Measurements from ENCODE around the gene SPTB. TPM values are rescaled to one million over a fixed set of nuclear protein-coding genes. Genes with fewer than 3 reads are reported as not detected.

The SPTB gene
- total and polyA plus RNA-seq, 10 of the 15 experiments (the other 5 are each of a cell fraction or from before 2014, with no cell fraction given): under 0.01 to 0.04 (median 0.02) TPM; not detected in 4

DNA sequence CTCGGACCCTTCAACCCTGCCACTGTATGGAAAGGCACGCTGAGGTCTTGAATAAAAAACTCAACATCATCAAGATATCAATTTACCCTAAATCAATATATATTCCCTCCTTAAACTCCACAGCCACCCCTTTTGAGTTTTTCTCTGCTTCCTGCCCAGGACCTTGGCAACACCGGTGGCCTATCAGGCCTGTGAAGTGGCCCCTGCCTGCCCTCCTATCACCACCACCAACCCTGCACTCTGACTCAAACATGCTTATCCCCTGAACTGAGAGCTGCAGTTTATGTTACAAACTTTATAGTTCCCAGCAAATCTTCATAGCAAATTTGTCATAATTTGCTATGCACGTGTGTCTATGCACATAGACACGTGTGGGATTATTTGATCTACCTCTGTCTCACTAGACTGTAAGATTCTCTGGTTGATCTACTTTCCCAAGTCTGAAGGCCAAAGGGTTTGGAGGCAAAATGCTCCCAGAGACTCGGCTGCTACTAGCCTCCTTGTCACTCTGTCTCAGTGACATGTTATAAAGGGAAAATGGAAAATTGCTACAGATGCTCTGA is 63.4 kb downstream of the SPTB start:
- Histone ChIP-seq H2AFZ (ENCODE audit: control insufficient read depth, low read depth, low read length) (no peak overlapping the region), H3K4me2 (ENCODE audit: control insufficient read depth, insufficient read depth) (no peak overlapping the region), H4K20me1 (ENCODE audit: control insufficient read depth, insufficient read depth) (no peaks in the 10 kb centered on the region), H3K9ac (ENCODE audit: control insufficient read depth, insufficient read depth, low read length) (no peak overlapping the region), H3K9me3 (replicated peaks; ENCODE audit: control insufficient read depth, insufficient read depth, low read length) (no peaks in the 10 kb centered on the region), H3K36me3 (ENCODE audit: control insufficient read depth in 2 of 2, insufficient read depth in 2 of 2, low read length in 1 of 2) (no peaks in the 10 kb centered on the region), H3K27me3 (replicated peaks in 1 of 2; ENCODE audit: control insufficient read depth in 2 of 2, insufficient read depth in 2 of 2, low read length in 1 of 2) (peaks cover 6 to 7% of the 10 kb centered on the region in 2 experiments; a peak in 3 of 4 replicates), H3K27ac (ENCODE audit: control insufficient read depth, insufficient read depth) (no peak overlapping the region), H3K4me3 (no peak overlapping the region), H3K79me2 (ENCODE audit: control insufficient read depth, insufficient read depth, low read length) (no peaks in the 10 kb centered on the region), H3K4me1 (ENCODE audit: control insufficient read depth, insufficient read depth, low read length) (no peaks in the 10 kb centered on the region)
- 32% methylated on average over 6 of the region's 6 CpGs for WGBS (ENCODE audit: insufficient coverage, insufficient replicate concordance, low lambda C conversion rate, missing lambda C conversion rate)
- RAD21 ChIA-PET (ENCODE audit: unreplicated experiment): interaction anchor here (1.0 kb wide), 1 partner anchor 75 kb away, joined by 3 read pairs; no protein-coding TSS in a partner anchor
- no TSS peak for BruUV-seq (replicated peaks)
- intact Hi-C loops (cut with micrococcal nuclease; ENCODE audit: unreplicated experiment) (no loop called here), in situ Hi-C loops (cut with MboI) (no loop called here)
- CTCF ChIA-PET: interaction anchor here (0.5 to 1.4 kb wide), 4 partner anchors 8 to 964 kb away, joined by 3 to 4 read pairs (median 4); no protein-coding TSS in a partner anchor
- TF ChIP-seq KLF5 (IDR thresholded peaks at IDR 0.05; ENCODE audit: partially characterized antibody) (no peak), SMARCA5 (IDR thresholded peaks at IDR 0.05) (no peak), NBN (IDR thresholded peaks at IDR 0.05) (no peak), CBFB (IDR thresholded peaks at IDR 0.05; ENCODE audit: low read depth) (no peak), SMAD1 (IDR thresholded peaks at IDR 0.05; ENCODE audit: low read depth, partially characterized antibody) (no peak), BACH1 (IDR thresholded peaks at IDR 0.05; ENCODE audit: borderline replicate concordance) (no peak), TARDBP (IDR thresholded peaks at IDR 0.05; ENCODE audit: borderline replicate concordance) (no peak), SMC3 (IDR thresholded peaks at IDR 0.05; ENCODE audit: borderline replicate concordance, low read length) (no peak), FOS (IDR thresholded peaks at IDR 0.05; ENCODE audit: borderline replicate concordance, extremely low read depth, insufficient read length) (no peak), ZNF384 (IDR thresholded peaks at IDR 0.05; ENCODE audit: borderline replicate concordance, low read depth, low read length) (no peak), ZSCAN29 (IDR thresholded peaks at IDR 0.05) (no peak), RAD21 (IDR thresholded peaks at IDR 0.05; ENCODE audit: insufficient read depth, low read depth, low read length) (no peak), CBX5 (IDR thresholded peaks at IDR 0.05; ENCODE audit: low read depth) (no peak), SIN3A (IDR thresholded peaks at IDR 0.05; ENCODE audit: low read depth, low read length) (no peak), BRCA1 (IDR thresholded peaks at IDR 0.05; ENCODE audit: low read depth, low read length) (no peak)
- TF ChIP-seq, protein P1, sequence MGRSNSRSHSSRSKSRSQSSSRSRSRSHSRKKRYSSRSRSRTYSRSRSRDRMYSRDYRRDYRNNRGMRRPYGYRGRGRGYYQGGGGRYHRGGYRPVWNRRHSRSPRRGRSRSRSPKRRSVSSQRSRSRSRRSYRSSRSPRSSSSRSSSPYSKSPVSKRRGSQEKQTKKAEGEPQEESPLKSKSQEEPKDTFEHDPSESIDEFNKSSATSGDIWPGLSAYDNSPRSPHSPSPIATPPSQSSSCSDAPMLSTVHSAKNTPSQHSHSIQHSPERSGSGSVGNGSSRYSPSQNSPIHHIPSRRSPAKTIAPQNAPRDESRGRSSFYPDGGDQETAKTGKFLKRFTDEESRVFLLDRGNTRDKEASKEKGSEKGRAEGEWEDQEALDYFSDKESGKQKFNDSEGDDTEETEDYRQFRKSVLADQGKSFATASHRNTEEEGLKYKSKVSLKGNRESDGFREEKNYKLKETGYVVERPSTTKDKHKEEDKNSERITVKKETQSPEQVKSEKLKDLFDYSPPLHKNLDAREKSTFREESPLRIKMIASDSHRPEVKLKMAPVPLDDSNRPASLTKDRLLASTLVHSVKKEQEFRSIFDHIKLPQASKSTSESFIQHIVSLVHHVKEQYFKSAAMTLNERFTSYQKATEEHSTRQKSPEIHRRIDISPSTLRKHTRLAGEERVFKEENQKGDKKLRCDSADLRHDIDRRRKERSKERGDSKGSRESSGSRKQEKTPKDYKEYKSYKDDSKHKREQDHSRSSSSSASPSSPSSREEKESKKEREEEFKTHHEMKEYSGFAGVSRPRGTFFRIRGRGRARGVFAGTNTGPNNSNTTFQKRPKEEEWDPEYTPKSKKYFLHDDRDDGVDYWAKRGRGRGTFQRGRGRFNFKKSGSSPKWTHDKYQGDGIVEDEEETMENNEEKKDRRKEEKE (IDR thresholded peaks at IDR 0.05): no peak
- TF ChIP-seq, protein P2, sequence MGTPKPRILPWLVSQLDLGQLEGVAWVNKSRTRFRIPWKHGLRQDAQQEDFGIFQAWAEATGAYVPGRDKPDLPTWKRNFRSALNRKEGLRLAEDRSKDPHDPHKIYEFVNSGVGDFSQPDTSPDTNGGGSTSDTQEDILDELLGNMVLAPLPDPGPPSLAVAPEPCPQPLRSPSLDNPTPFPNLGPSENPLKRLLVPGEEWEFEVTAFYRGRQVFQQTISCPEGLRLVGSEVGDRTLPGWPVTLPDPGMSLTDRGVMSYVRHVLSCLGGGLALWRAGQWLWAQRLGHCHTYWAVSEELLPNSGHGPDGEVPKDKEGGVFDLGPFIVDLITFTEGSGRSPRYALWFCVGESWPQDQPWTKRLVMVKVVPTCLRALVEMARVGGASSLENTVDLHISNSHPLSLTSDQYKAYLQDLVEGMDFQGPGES (IDR thresholded peaks at IDR 0.05): no peak
- DNase-seq (ENCODE audit: low read depth, low spot score) (no peak), ATAC-seq (no peak), FAIRE-seq (no peak)
- POLR2A ChIA-PET: no interaction called here
- SMC1A ChIA-PET (ENCODE audit: uncharacterized antibody, unreplicated experiment): interaction anchor here (0.6 kb wide), 1 partner anchor 178 kb away, joined by 3 read pairs; no protein-coding TSS in a partner anchor
